Hematopoietic multipotent progenitor cell treated with erythropoietin and hydrocortisone succinate and interleukin-3 and kit ligand, for 8 days (in vitro differentiated cells): ENCODE measurements around the gene TMEM63A.
"Not testable (repeated sequence)": the region's sequence is repeated elsewhere in the genome, so short reads cannot be mapped to it uniquely, and the experiment has no call there.

Source experiments
- DNase-seq: peaks from one replicate; pipeline ENCODE4 v3.0.0-alpha.2; 2015

The TMEM63A gene

GRCh38 chr1:225881959-225882693, at the start of gene TMEM63A:
TSS of gene TMEM63A (minus strand) at chr1:225882380. CDS start at chr1:225877580, 4,800 bp downstream.
- peak; percentile 87 for DNase-seq

- peak; percentile 79 for DNase-seq
These were observed 49.3 kb upstream of the TMEM63A start for GRCh38 chr1:225931270-225932136.

DNA sequence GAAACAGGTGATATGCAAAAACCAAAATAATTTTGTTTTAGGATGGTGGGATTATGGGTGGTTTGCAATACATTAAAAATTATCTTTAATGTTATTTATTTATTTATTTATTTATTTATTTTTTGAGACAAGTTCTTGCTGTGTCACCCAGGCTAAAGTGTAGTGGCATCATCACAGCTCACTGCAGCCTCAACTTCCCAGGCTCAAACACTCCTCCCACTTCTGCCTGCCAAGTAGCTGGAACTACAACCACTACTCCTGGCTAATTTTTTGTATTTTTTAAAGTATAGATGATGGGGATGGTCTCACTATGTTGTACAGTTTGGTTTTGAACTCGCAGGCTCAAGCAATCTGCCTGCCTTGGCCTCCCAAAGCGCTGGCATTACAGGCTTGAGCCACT, 48.4 kb upstream of the TMEM63A start:
- DNase-seq = no peak

GRCh38 chr1:225929462-225929861, 47.3 kb upstream of the TMEM63A start:
- DNase-seq = not testable (repeated sequence)

GRCh38 chr1:225928186-225929175, 46.3 kb upstream of the TMEM63A start:
- DNase-seq = peak; percentile 99

GRCh38 chr1:225926551-225927113, 44.5 kb upstream of the TMEM63A start:
- DNase-seq = peak; percentile 38

- DNase-seq = peak; percentile 96
These were observed 41.7 kb upstream of the TMEM63A start, which contains the start of gene PYCR2 for GRCh38 chr1:225923692-225924555. TSS of gene PYCR2 (minus strand) at chr1:225924250. CDS start at chr1:225924110, 140 bp downstream.

- no peak for DNase-seq
These were observed 41.2 kb upstream of the TMEM63A start for GRCh38 chr1:225923381-225923691.

GRCh38 chr1:225921734-225922709, 39.8 kb upstream of the TMEM63A start:
- DNase-seq = no peak

- peak; percentile 81 for DNase-seq
These were observed 37.7 kb upstream of the TMEM63A start for GRCh38 chr1:225919906-225920305.

GRCh38 chr1:225918280-225918679, 36.1 kb upstream of the TMEM63A start:
- no peak for DNase-seq

DNA sequence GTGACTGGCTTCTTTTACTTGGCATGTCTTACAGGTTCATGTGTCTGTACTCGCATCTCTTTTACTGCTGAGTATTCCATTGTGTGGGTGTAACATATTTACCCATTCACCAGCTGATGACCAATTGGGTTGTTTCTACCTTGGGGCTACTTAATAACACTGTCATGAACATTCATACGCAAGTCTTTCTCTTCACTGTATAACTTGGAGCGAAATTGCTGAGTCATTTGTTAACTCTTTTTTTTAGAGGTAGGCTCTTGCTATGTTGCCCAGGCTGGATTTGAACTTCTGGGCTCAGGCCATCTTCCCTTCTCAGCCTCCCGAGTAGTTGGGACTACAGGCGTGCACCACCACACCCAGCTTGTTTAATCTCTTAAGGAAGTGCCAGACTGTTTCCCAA, 35.4 kb upstream of the TMEM63A start:
- no peak for DNase-seq

DNA sequence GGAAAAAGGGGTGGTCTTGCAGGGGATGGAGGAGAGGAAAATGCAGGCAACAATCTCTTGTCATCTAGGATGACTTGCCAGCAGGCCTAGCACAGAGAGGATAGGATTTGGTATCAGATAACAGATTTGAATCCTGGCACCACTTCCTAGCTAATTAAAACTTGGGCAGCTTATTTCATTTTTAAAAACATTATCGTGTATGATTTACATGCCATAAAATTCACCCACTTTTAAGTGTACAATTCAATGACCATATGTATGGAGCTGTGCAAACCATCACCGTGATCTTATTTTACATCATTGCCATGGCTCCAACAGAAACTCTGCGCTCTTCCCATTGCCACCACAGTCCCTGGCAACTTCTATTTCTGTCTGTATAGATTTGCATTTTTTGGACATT, 34.9 kb upstream of the TMEM63A start:
- DNase-seq = no peak

DNA sequence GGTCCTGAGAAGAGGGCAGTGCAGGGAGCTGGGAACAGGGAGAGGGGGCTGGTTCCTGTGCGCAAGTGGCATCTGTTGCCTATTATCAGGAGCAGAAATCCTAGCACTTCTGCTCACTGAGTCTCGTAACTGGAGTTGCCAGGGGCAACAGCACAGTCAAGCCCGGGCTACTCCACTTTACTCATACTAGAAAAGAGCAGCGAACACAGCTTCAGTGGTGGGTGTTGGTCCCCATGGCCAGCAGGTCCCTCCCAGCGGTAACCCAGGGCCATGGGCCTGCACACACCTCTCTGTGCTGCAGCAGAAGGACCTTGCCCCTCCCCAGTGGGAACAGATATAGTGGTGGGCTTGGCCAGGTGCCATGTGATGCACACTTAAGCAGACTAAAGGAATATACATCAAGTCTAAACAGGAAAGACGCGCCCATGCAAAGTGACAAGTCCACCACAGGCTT, 33.4 kb upstream of the TMEM63A start:
- no peak for DNase-seq

GRCh38 chr1:225914947-225915346, 32.8 kb upstream of the TMEM63A start:
- no peak for DNase-seq

GRCh38 chr1:225914391-225914790, 32.2 kb upstream of the TMEM63A start:
- DNase-seq = no peak

- DNase-seq = peak; percentile 52
These were observed 29.3 kb upstream of the TMEM63A start for GRCh38 chr1:225911191-225912130.

GRCh38 chr1:225909477-225909876, 27.3 kb upstream of the TMEM63A start:
- DNase-seq = no peak

- no peak for DNase-seq
These were observed 26.6 kb upstream of the TMEM63A start for GRCh38 chr1:225908773-225909172.
